Measurements from ENCODE around the gene SPDYE8. TPM values are rescaled to one million over a fixed set of nuclear protein-coding genes. Genes with fewer than 3 reads are reported as not detected.
"Not testable (repeated sequence)": the region's sequence is repeated elsewhere in the genome, so short reads cannot be mapped to it uniquely, and the experiment has no call there.

The SPDYE8 gene
- not detected for total RNA-seq

- not testable (repeated sequence) for DNase-seq
Measured at GRCh38 chr7:73029666-73030065, at the start of gene SPDYE8. Gene SPDYE8, minus strand, starts transcription at chr7:73029766. Its CDS starts 1,800 bp downstream, at chr7:73027966.

GRCh38 chr7:73057811-73058210 lies 28.2 kb upstream of the SPDYE8 start, which contains the start of gene SPDYE11:
Gene SPDYE11, minus strand, starts transcription at chr7:73057911. Its CDS starts 1,800 bp downstream, at chr7:73056111.
- DNase-seq, result not testable (repeated sequence)

- DNase-seq, result not testable (repeated sequence)
Measured at GRCh38 chr7:73006491-73006890, 23.1 kb downstream of the SPDYE8 start.

- DNase-seq, result peak; percentile 78
Measured at GRCh38 chr7:73005693-73006447, 23.7 kb downstream of the SPDYE8 start.

GRCh38 chr7:73005356-73005692 lies 24.2 kb downstream of the SPDYE8 start:
- peak; percentile 51 for DNase-seq

GRCh38 chr7:72997887-72998468 lies 31.6 kb downstream of the SPDYE8 start:
- not testable (repeated sequence) for DNase-seq

- DNase-seq, result not testable (repeated sequence)
Measured at GRCh38 chr7:72997447-72997846, 32.1 kb downstream of the SPDYE8 start.

- DNase-seq, result not testable (repeated sequence)
Measured at GRCh38 chr7:72995484-72995883, 34.1 kb downstream of the SPDYE8 start.

- not testable (repeated sequence) for DNase-seq
Measured at GRCh38 chr7:72990146-72990913, 39.2 kb downstream of the SPDYE8 start.

GRCh38 chr7:72982084-72982483 lies 47.5 kb downstream of the SPDYE8 start:
- not testable (repeated sequence) for DNase-seq

GRCh38 chr7:72980382-72980781 lies 49.2 kb downstream of the SPDYE8 start:
- DNase-seq, result not testable (repeated sequence)

- not testable (repeated sequence) for DNase-seq
Measured at GRCh38 chr7:72976434-72976833, 53.1 kb downstream of the SPDYE8 start.

GRCh38 chr7:72975656-72976286 lies 53.8 kb downstream of the SPDYE8 start:
- not testable (repeated sequence) for DNase-seq

- not testable (repeated sequence) for DNase-seq
Measured at GRCh38 chr7:72974781-72975180, 54.8 kb downstream of the SPDYE8 start.

- not testable (repeated sequence) for DNase-seq
Measured at GRCh38 chr7:72971505-72971904, 58.1 kb downstream of the SPDYE8 start.

All from effector CD4-positive, alpha-beta T cell (primary cell).